Measurements from ENCODE around the gene SNX18.
"Not testable (repeated sequence)": the region's sequence is repeated elsewhere in the genome, so short reads cannot be mapped to it uniquely, and the experiment has no call there.

Gene SNX18

GRCh38 chr5:54477941-54478478 is 39.5 kb upstream of the SNX18 start:
- in situ Hi-C loops (cut with MboI; ENCODE audit: low sequenced_read_pairs, unreplicated experiment) = loop anchor here (25.0 kb wide), 2 partner anchors 91 to 216 kb away; no protein-coding TSS in a partner anchor
- no peak for TF ChIP-seq CTCF (IDR thresholded peaks at IDR 0.05; ENCODE audit: borderline replicate concordance, control extremely low read depth, extremely low read depth, insufficient read depth, missing control alignments)
- no peak for DNase-seq (ENCODE audit: low spot score)

- in situ Hi-C loops (cut with MboI; ENCODE audit: low sequenced_read_pairs, unreplicated experiment) = loop anchor here (25.0 kb wide), 2 partner anchors 93 to 218 kb away; no protein-coding TSS in a partner anchor
- DNase-seq (ENCODE audit: low spot score) = no peak
- TF ChIP-seq CTCF (IDR thresholded peaks at IDR 0.05; ENCODE audit: borderline replicate concordance, control extremely low read depth, extremely low read depth, insufficient read depth, missing control alignments) = no peak
These were observed 37.3 kb upstream of the SNX18 start for GRCh38 chr5:54480296-54480695.

- in situ Hi-C loops (cut with MboI; ENCODE audit: low sequenced_read_pairs, unreplicated experiment) = loop anchor here (25.0 kb wide), 2 partner anchors 97 to 222 kb away; no protein-coding TSS in a partner anchor
- DNase-seq (ENCODE audit: low spot score) = no peak
- no peak for TF ChIP-seq CTCF (IDR thresholded peaks at IDR 0.05; ENCODE audit: borderline replicate concordance, control extremely low read depth, extremely low read depth, insufficient read depth, missing control alignments)
These were observed 33.2 kb upstream of the SNX18 start for GRCh38 chr5:54484219-54484894.

- in situ Hi-C loops (cut with MboI; ENCODE audit: low sequenced_read_pairs, unreplicated experiment) = loop anchor here (25.0 kb wide), 2 partner anchors 98 to 223 kb away; no protein-coding TSS in a partner anchor
- DNase-seq (ENCODE audit: low spot score) = not testable (repeated sequence)
These were observed 31.9 kb upstream of the SNX18 start for GRCh38 chr5:54485659-54486058.

GRCh38 chr5:54489648-54489979 is 27.9 kb upstream of the SNX18 start:
- in situ Hi-C loops (cut with MboI; ENCODE audit: low sequenced_read_pairs, unreplicated experiment) = loop anchor here (25.0 kb wide), 2 partner anchors 102 to 227 kb away; no protein-coding TSS in a partner anchor
- DNase-seq (ENCODE audit: low spot score) = not testable (repeated sequence)

GRCh38 chr5:54491326-54491725 is 26.2 kb upstream of the SNX18 start:
- DNase-seq (ENCODE audit: low spot score) = no peak
- in situ Hi-C loops (cut with MboI; ENCODE audit: low sequenced_read_pairs, unreplicated experiment) = loop anchor here (25.0 kb wide), 2 partner anchors 104 to 229 kb away; no protein-coding TSS in a partner anchor
- no peak for TF ChIP-seq CTCF (IDR thresholded peaks at IDR 0.05; ENCODE audit: borderline replicate concordance, control extremely low read depth, extremely low read depth, insufficient read depth, missing control alignments)

GRCh38 chr5:54492178-54492577 is 25.4 kb upstream of the SNX18 start:
- in situ Hi-C loops (cut with MboI; ENCODE audit: low sequenced_read_pairs, unreplicated experiment) = loop anchor here (25.0 kb wide), 2 partner anchors 105 to 230 kb away; no protein-coding TSS in a partner anchor
- no peak for DNase-seq (ENCODE audit: low spot score)

More at GRCh38 chr5:54492178-54492577, 25.4 kb upstream of the SNX18 start:
- no peak for TF ChIP-seq CTCF (IDR thresholded peaks at IDR 0.05; ENCODE audit: borderline replicate concordance, control extremely low read depth, extremely low read depth, insufficient read depth, missing control alignments)
